ENCODE results near the gene NCOA7.

DNA sequence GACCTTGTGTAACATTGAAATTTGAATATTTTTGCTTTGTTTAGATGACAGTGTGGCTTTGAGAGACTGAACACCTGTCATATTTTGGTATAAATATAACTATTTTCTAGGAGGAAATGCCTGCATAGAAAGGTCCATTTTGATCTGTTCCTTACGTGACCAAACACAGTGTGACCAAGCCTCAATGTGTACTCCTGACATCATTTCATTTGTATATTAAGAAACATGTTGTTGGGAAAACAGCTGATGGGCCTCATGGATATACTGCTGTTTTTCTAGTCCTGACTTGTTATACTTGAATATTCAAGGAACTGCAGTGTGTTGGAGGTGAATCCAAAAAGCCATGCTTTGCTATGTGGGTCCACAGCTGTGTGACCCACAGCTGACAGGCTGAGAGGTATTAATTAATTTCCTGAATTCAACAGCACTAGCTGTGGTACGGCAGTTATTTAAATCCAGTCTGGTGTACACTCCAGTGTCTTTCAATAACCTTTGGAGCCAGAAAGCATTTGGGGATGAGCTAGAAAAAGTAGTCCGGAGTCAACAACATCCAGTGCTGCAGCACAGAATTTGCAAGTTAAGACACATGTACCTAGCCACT, 18.9 kb downstream of the NCOA7 start:
- TF ChIP-seq, protein P1, sequence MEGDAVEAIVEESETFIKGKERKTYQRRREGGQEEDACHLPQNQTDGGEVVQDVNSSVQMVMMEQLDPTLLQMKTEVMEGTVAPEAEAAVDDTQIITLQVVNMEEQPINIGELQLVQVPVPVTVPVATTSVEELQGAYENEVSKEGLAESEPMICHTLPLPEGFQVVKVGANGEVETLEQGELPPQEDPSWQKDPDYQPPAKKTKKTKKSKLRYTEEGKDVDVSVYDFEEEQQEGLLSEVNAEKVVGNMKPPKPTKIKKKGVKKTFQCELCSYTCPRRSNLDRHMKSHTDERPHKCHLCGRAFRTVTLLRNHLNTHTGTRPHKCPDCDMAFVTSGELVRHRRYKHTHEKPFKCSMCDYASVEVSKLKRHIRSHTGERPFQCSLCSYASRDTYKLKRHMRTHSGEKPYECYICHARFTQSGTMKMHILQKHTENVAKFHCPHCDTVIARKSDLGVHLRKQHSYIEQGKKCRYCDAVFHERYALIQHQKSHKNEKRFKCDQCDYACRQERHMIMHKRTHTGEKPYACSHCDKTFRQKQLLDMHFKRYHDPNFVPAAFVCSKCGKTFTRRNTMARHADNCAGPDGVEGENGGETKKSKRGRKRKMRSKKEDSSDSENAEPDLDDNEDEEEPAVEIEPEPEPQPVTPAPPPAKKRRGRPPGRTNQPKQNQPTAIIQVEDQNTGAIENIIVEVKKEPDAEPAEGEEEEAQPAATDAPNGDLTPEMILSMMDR (IDR thresholded peaks at IDR 0.05), result no peak
- TF ChIP-seq POLR2AphosphoS5 (IDR thresholded peaks at IDR 0.05; ENCODE audit: low read depth, low read length) (no peak), SIN3A (IDR thresholded peaks at IDR 0.05; ENCODE audit: borderline replicate concordance, insufficient read depth, low read depth, low read length) (no peak)
- TF ChIP-seq, protein P2, sequence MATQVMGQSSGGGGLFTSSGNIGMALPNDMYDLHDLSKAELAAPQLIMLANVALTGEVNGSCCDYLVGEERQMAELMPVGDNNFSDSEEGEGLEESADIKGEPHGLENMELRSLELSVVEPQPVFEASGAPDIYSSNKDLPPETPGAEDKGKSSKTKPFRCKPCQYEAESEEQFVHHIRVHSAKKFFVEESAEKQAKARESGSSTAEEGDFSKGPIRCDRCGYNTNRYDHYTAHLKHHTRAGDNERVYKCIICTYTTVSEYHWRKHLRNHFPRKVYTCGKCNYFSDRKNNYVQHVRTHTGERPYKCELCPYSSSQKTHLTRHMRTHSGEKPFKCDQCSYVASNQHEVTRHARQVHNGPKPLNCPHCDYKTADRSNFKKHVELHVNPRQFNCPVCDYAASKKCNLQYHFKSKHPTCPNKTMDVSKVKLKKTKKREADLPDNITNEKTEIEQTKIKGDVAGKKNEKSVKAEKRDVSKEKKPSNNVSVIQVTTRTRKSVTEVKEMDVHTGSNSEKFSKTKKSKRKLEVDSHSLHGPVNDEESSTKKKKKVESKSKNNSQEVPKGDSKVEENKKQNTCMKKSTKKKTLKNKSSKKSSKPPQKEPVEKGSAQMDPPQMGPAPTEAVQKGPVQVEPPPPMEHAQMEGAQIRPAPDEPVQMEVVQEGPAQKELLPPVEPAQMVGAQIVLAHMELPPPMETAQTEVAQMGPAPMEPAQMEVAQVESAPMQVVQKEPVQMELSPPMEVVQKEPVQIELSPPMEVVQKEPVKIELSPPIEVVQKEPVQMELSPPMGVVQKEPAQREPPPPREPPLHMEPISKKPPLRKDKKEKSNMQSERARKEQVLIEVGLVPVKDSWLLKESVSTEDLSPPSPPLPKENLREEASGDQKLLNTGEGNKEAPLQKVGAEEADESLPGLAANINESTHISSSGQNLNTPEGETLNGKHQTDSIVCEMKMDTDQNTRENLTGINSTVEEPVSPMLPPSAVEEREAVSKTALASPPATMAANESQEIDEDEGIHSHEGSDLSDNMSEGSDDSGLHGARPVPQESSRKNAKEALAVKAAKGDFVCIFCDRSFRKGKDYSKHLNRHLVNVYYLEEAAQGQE (IDR thresholded peaks at IDR 0.05; ENCODE audit: insufficient read depth in 1 of 2, low read depth in 2 of 2, low read length in 1 of 2), result no peak

Data from Panc1 (cell line).